Camera-type eye (tissue), 1 donor: Measurements from ENCODE around the gene FXN. TPM values are rescaled to one million over a fixed set of nuclear protein-coding genes. Genes with fewer than 3 reads are reported as not detected.

ENCODE experiments used
- total RNA-seq: library from RNA; depleted of rRNA; stranded (reverse); fragments of >200 nt; gene quantifications from one replicate; pipeline ENCODE4 v1.2.3, GENCODE V29; 2014

The FXN gene
- total RNA-seq = 6.0 TPM

GRCh38 chr9:69035438-69036308, at the start of gene FXN:
TSS of gene FXN (plus strand) at chr9:69035752. CDS start at chr9:69035783, 31 bp downstream.

GRCh38 chr9:69014013-69014412, 21.5 kb upstream of the FXN start, which contains the start of gene PRKACG:
TSS of gene PRKACG (minus strand) at chr9:69014113. CDS start at chr9:69014092, 21 bp downstream.

Other genes with a start within 250 kb of the FXN start
- gene PRKACG, start 21.6 kb upstream of the FXN start, total RNA-seq = not detected
- 104 TPM for gene TJP2, start 138.5 kb downstream of the FXN start, total RNA-seq